GM12864 (cell line): Measurements from ENCODE around the gene CCR4.

ENCODE experiments used
- DNase-seq: peaks from one replicate; pipeline ENCODE4 v3.0.0-alpha.2; 2011; ENCODE audit warnings: low read depth
- H3K4me3 ChIP-seq: 2 replicates; pipeline ENCODE4 v1.5.1; 2011; ENCODE audit warnings: mild to moderate bottlenecking, low read depth, low read length, control low read depth
- CTCF ChIP-seq: IDR thresholded peaks from 2 replicates; pipeline ENCODE4 v1.5.1; 2011; ENCODE audit warnings: low read depth, mild to moderate bottlenecking, moderate library complexity, low read length, control low read depth, inconsistent platforms; ENCODE audit errors: missing control alignments

The CCR4 gene

GRCh38 chr3:32998631-32999451 lies 47.4 kb downstream of the CCR4 start:
- no peak overlapping the region for H3K4me3 ChIP-seq
- TF ChIP-seq CTCF = no peak
- DNase-seq = no peak

- TF ChIP-seq CTCF = no peak
These were observed 49.4 kb downstream of the CCR4 start for GRCh38 chr3:33000691-33001385.

GRCh38 chr3:33001889-33002288 lies 50.4 kb downstream of the CCR4 start:
- no peak for DNase-seq
- no peak overlapping the region for H3K4me3 ChIP-seq
- no peak for TF ChIP-seq CTCF

More at GRCh38 chr3:33000691-33001385, 49.4 kb downstream of the CCR4 start:
- no peak for DNase-seq
- H3K4me3 ChIP-seq = no peak overlapping the region

GRCh38 chr3:33003308-33003707 lies 51.9 kb downstream of the CCR4 start:
- no peak overlapping the region for H3K4me3 ChIP-seq
- DNase-seq = no peak
- no peak for TF ChIP-seq CTCF

GRCh38 chr3:33004205-33004604 lies 52.8 kb downstream of the CCR4 start:
- no peak overlapping the region for H3K4me3 ChIP-seq
- DNase-seq = no peak
- TF ChIP-seq CTCF = no peak

GRCh38 chr3:33004961-33005360 lies 53.5 kb downstream of the CCR4 start:
- no peak for TF ChIP-seq CTCF
- no peak overlapping the region for H3K4me3 ChIP-seq
- DNase-seq = no peak
